ENCODE results near the gene SLC22A3. TPM values are rescaled to one million over a fixed set of nuclear protein-coding genes. Genes with fewer than 3 reads are reported as not detected.
"Not testable (repeated sequence)": the region's sequence is repeated elsewhere in the genome, so short reads cannot be mapped to it uniquely, and the experiment has no call there.

SLC22A3 gene
- total RNA-seq, result 10 to 100 TPM in 3 of 4 donors, 1 to 10 TPM in 1; 6.7 to 14.3 (median 13.2) TPM

- DNase-seq (ENCODE audit: low spot score), result no peak
- no peak for TF ChIP-seq CTCF (IDR thresholded peaks at IDR 0.05)
Observed at GRCh38 chr6:160348223-160349019, at the start of gene SLC22A3. SLC22A3 (plus strand) TSS chr6:160348378; CDS start chr6:160348420, 42 bp downstream.

GRCh38 chr6:160299559-160299958, 48.6 kb upstream of the SLC22A3 start:
- ATAC-seq (ENCODE audit: low FRiP score), result no peak
- TF ChIP-seq CTCF (IDR thresholded peaks at IDR 0.05), result no peak
- no peak for DNase-seq (ENCODE audit: low spot score)

More at GRCh38 chr6:160348223-160349019, at the start of gene SLC22A3:
- ATAC-seq (ENCODE audit: low FRiP score), result peak; percentile 58

GRCh38 chr6:160300076-160300695, 48.0 kb upstream of the SLC22A3 start:
- no peak for DNase-seq (ENCODE audit: low spot score)
- no peak for ATAC-seq (ENCODE audit: low FRiP score)
- TF ChIP-seq CTCF (IDR thresholded peaks at IDR 0.05), result no peak

GRCh38 chr6:160301339-160301738, 46.8 kb upstream of the SLC22A3 start:
- no peak for TF ChIP-seq CTCF (IDR thresholded peaks at IDR 0.05)
- ATAC-seq (ENCODE audit: low FRiP score) (no peak), DNase-seq (ENCODE audit: low spot score) (no peak)

GRCh38 chr6:160302431-160303082, 45.6 kb upstream of the SLC22A3 start:
- DNase-seq (ENCODE audit: low spot score); ATAC-seq (ENCODE audit: low FRiP score): not testable (repeated sequence)

GRCh38 chr6:160303806-160304205, 44.4 kb upstream of the SLC22A3 start:
- ATAC-seq (ENCODE audit: low FRiP score), result no peak
- DNase-seq (ENCODE audit: low spot score), result no peak
- no peak for TF ChIP-seq CTCF (IDR thresholded peaks at IDR 0.05)

DNA sequence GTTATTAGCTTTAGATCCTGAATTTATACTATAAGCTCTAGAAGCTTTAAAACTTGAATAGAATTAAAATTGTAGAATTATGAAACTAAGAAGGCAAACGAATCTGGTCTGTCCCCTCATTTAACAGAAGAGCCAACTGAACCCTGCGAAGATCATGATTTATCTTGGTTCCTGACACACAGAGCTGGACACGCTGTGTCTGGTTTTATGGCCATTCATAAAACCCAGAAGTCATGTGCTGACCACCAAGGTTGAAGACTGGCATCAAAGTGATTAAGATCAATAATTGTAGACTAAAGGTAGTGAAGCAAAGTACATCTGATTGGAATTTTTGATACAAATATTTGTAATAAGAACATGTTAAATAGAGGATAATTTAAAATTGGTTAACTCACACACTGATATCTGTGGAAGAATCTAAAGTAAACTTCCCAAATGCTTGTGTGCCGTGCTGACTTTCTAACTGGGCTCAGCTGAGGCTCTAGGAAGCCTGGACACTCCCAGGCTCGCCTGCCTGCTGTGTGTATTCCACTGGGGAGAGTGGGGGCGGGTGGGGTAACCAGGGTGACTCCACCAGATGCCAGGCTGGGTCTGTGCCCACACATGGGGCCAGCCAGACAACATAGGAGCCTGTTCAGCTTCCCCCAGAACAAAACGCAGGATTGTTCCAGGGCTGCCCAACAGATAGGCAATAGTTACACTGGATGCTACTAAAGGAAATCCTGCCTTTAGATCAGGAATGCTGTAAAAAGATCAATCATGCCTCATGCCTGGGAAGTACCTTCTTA, 42.1 kb upstream of the SLC22A3 start:
- no peak for ATAC-seq (ENCODE audit: low FRiP score)
- no peak for DNase-seq (ENCODE audit: low spot score)
- TF ChIP-seq CTCF (IDR thresholded peaks at IDR 0.05), result no peak
